ENCODE data around the gene GJA3.

- TF ChIP-seq CTCF (IDR thresholded peaks at IDR 0.05) (no peak), POLR2A (IDR thresholded peaks at IDR 0.05) (no peak), POLR2AphosphoS5 (IDR thresholded peaks at IDR 0.05) (no peak)
Measured at GRCh38 chr13:20119960-20120359, 40.9 kb downstream of the GJA3 start.
